HCT116 (cell line): ENCODE data around the gene ELMO2.
A peak's percentile ranks its signal among the peaks of the same experiment; 100 is the strongest.

Experiments used
- ATF3 ChIP-seq: IDR thresholded peaks from 2 replicates; pipeline ENCODE4 v1.6.1; 2012
- CEBPB ChIP-seq: IDR thresholded peaks from 2 replicates; pipeline ENCODE4 v1.6.1; 2012; ENCODE audit warnings: low read depth
- CTCF ChIP-seq, 3 experiments: fragments of 200-600 bp in 1 of 3; sonication (generic) in 1 of 3; IDR thresholded peaks in 2 of 3; conservative IDR thresholded peaks in 1 of 3; 2 replicates each; pipeline ENCODE4 v1.5.1; 2012 to 2017; ENCODE audit warnings: low read depth in 2 of 3, low read length in 2 of 3, antibody characterized with exemption in 1 of 3, borderline replicate concordance in 1 of 3, control low read depth in 1 of 3, mild to moderate bottlenecking in 1 of 3, mixed read lengths in 1 of 3, mixed run types in 1 of 3, moderate library complexity in 1 of 3; ENCODE audit not compliant: insufficient read depth in 1 of 3
- EZH2 ChIP-seq: fragments of 200-600 bp; sonication (generic); IDR thresholded peaks from 2 replicates; pipeline ENCODE4 v1.6.1; 2017; ENCODE audit warnings: antibody characterized with exemption, mixed run types
- EZH2phosphoT487 ChIP-seq: fragments of 200-600 bp; IDR thresholded peaks from 2 replicates; pipeline ENCODE4 v1.6.1; 2018; ENCODE audit warnings: antibody characterized with exemption, borderline replicate concordance
- JUND ChIP-seq: IDR thresholded peaks from 2 replicates; pipeline ENCODE4 v1.6.1; 2012
- POLR2A ChIP-seq: IDR thresholded peaks from 2 replicates; pipeline ENCODE4 v1.7.0; 2011; ENCODE audit warnings: borderline replicate concordance; ENCODE audit not compliant: insufficient read depth, insufficient read length; ENCODE audit errors: extremely low read depth
- POLR2AphosphoS5 ChIP-seq: IDR thresholded peaks from 2 replicates; pipeline ENCODE4 v1.6.1; 2011; ENCODE audit warnings: mild to moderate bottlenecking, low read depth, low read length, moderate library complexity
- YY1 ChIP-seq: IDR thresholded peaks from 2 replicates; pipeline ENCODE4 v1.6.1; 2011; ENCODE audit warnings: low read length, low read depth, moderate library complexity, mild to moderate bottlenecking; ENCODE audit not compliant: insufficient replicate concordance; ENCODE audit errors: extremely low read depth
- ZBTB33 ChIP-seq: IDR thresholded peaks from 2 replicates; pipeline ENCODE4 v1.6.1; 2011; ENCODE audit warnings: mild to moderate bottlenecking, low read length, moderate library complexity; ENCODE audit not compliant: insufficient replicate concordance; ENCODE audit errors: extremely low read depth
- ZNF274 ChIP-seq: fragments of 200-500 bp; sonication (Bioruptor generic); IDR thresholded peaks from 2 replicates; pipeline ENCODE4 v1.6.1; 2014; ENCODE audit warnings: mild to moderate bottlenecking, low read depth, low read length, inconsistent platforms

- peak; percentile 46 for TF ChIP-seq POLR2AphosphoS5
- no peak for TF ChIP-seq EZH2
- no peak for TF ChIP-seq CTCF (IDR thresholded peaks at IDR 0.05 in 2 of 3, conservative IDR thresholded peaks at IDR 0.05 in 1 of 3; ENCODE audit: borderline replicate concordance in 1 of 3, insufficient read depth in 1 of 3, low read depth in 2 of 3, low read length in 2 of 3)
- TF ChIP-seq POLR2A, result no peak
- TF ChIP-seq CEBPB, result no peak
- TF ChIP-seq EZH2phosphoT487, result no peak
- no peak for TF ChIP-seq ZNF274
- TF ChIP-seq ZBTB33, result no peak
- TF ChIP-seq JUND, result no peak
- no peak for TF ChIP-seq ATF3
- no peak for TF ChIP-seq YY1
Observed at GRCh38 chr20:46406200-46406985, at the start of gene ELMO2.
